Activated CD8-positive, alpha-beta T cell treated with anti-CD3 and anti-CD28 coated beads, Interleukin-2, amount 10 ng/mL, durations not matched to agents 7 days and 5 days (primary cell): ENCODE measurements around the gene MAGEB17. TPM values are rescaled to one million over a fixed set of nuclear protein-coding genes. Genes with fewer than 3 reads are reported as not detected.
"Not testable (repeated sequence)": the region's sequence is repeated elsewhere in the genome, so short reads cannot be mapped to it uniquely, and the experiment has no call there.

Source experiments
- ATAC-seq: fragments of 150-1000 bp; cut with Tn5 transposase; one replicate; pipeline ENCODE4 v1.10.0; 2021; ENCODE audit warnings: moderate library complexity
- CTCF ChIA-PET: fragments of 350-600 bp; sonication (Branson Sonifier 250); formaldehyde crosslinking; loops from one replicate; lab custom pipeline; 2021; ENCODE audit warnings: antibody characterized with exemption; lab: Charles Lee
- POLR2A ChIA-PET: fragments of 350-600 bp; sonication (Branson Sonifier 250); formaldehyde crosslinking; loops from one replicate; lab custom pipeline; 2021; ENCODE audit warnings: antibody characterized with exemption; lab: Charles Lee
- DNase-seq: peaks from one replicate; pipeline ENCODE4 v3.0.0-alpha.2; 2020
- H3K27ac Mint-ChIP-seq: one replicate; pipeline ENCODE4 v1.8.0; 2021; ENCODE audit warnings: mild to moderate bottlenecking, mixed read lengths
- H3K27me3 Mint-ChIP-seq: one replicate; pipeline ENCODE4 v1.8.0; 2021; ENCODE audit warnings: low read depth, mixed read lengths
- H3K36me3 Mint-ChIP-seq: one replicate; pipeline ENCODE4 v1.8.0; 2021; ENCODE audit warnings: low read depth, mixed read lengths
- H3K4me1 Mint-ChIP-seq: one replicate; pipeline ENCODE4 v1.8.0; 2021; ENCODE audit warnings: low read depth, mixed read lengths
- H3K4me3 Mint-ChIP-seq: one replicate; pipeline ENCODE4 v1.8.0; 2021; ENCODE audit warnings: mild to moderate bottlenecking, mixed read lengths
- H3K9me3 Mint-ChIP-seq: one replicate; pipeline ENCODE4 v1.8.0; 2022; ENCODE audit warnings: mixed read lengths; ENCODE audit not compliant: insufficient read depth
- total RNA-seq, 2 experiments: library from RNA; stranded (reverse); gene quantifications; one replicate each; pipeline ENCODE4 v1.2.3, GENCODE V29; 2021

MAGEB17 gene
- total RNA-seq, 2 experiments from 2014 or later = not detected

DNA sequence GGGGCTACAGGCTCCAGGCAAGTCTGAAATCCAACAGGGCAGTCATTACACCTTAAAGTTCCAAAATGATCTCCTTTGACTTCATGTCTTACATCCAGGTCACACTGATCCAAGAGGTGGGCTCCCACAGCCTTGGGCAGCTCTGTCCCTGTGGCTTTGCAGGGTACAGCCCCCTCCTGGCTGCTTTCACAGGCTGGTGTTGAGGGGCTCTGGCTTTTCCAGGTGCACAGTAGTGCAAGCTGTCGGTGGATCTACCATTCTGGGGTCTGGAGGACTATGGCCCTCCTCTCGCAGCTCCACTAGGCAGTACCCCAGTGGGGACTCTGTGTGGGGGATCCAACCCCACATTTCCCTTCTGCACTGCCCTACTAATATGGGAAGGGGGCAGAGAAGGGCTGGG lies 6.1 kb upstream of the MAGEB17 start:
- H3K27me3 Mint-ChIP-seq, H3K9me3 Mint-ChIP-seq, H3K4me3 Mint-ChIP-seq, ATAC-seq, CTCF ChIA-PET, H3K27ac Mint-ChIP-seq, POLR2A ChIA-PET, H3K4me1 Mint-ChIP-seq, H3K36me3 Mint-ChIP-seq, DNase-seq: not testable (repeated sequence)

DNA sequence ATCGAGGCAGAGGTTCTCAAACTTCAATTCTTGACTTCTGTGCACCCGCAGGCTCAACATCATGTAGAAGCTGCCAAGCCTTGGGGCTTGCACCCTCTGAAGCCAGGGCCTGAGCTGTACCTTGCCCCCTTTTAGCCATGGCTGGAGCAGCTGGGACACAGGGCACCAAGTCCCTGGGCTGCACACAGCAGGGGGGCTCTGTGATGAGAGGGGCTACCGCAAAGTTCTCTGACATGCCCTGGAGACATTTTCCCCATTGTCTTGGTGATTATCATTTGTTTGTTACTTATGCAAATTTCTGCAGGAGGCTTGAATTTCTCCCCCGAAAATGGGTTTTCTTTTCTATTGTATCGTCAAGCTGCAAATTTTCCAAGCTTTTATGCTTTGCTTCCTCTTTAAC lies 4.9 kb upstream of the MAGEB17 start:
- Mint-ChIP-seq H3K27ac (no peak overlapping the region), H3K9me3 (no peaks in the 10 kb centered on the region), H3K36me3 (no peaks in the 10 kb centered on the region), H3K27me3 (no peaks in the 10 kb centered on the region), H3K4me3 (no peak overlapping the region), H3K4me1 (no peaks in the 10 kb centered on the region)
- DNase-seq = no peak
- no peak for ATAC-seq
- POLR2A ChIA-PET = no interaction called here
- CTCF ChIA-PET = no interaction called here

DNA sequence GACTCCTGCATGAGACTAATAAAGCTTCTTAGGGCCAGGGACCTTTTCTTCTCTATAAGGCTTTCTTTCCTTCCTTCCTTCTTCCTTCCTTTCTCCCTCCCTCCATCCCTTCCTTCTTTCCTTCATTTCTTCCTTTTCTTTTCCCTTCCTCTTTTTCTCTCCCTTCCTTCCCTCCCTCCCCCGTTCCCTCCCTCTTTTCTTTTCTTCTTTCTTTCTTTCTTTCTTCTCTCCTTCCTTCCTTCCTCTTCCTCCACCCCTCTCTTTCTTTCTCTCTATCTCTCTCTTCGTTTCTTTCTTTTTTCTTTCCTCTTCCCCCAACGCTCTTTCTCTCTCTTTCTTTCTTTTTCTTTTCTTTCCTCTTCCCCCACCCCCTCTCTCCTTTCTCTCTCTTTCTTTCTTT lies 2.5 kb upstream of the MAGEB17 start:
- DNase-seq (no peak), ATAC-seq (no peak)
- Mint-ChIP-seq H3K36me3 (no peaks in the 10 kb centered on the region), H3K4me1 (no peaks in the 10 kb centered on the region), H3K4me3 (no peak overlapping the region), H3K27ac (no peak overlapping the region), H3K9me3 (no peaks in the 10 kb centered on the region), H3K27me3 (no peaks in the 10 kb centered on the region)
- CTCF ChIA-PET = no interaction called here
- POLR2A ChIA-PET = no interaction called here

DNA sequence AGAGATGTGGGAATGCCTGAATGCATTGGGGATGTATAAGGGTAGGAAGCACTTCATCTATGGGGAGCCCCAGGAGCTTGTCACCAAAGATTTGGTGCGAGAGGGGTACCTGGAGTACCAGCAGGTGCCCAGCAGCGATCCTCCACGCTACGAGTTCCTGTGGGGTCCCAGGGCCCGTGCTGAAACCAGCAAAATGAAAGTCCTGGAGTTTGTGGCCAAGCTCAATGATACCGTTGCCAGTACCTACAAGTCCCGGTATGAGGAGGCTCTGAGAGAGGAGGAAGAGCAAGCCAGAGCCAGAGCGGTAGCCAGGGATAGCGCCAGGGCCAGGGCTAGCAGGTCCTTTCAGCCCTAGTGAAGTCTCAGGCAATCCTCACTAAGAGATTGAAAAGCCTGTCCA lies 3.8 kb downstream of the MAGEB17 start:
- ChIA-PET CTCF (no interaction called here), POLR2A (no interaction called here)
- H3K4me1 Mint-ChIP-seq = no peaks in the 10 kb centered on the region
- no peaks in the 10 kb centered on the region for H3K9me3 Mint-ChIP-seq
- no peak overlapping the region for H3K27ac Mint-ChIP-seq
- DNase-seq = no peak
- no peaks in the 10 kb centered on the region for H3K36me3 Mint-ChIP-seq
- ATAC-seq = no peak
- H3K4me3 Mint-ChIP-seq = no peak overlapping the region
- no peaks in the 10 kb centered on the region for H3K27me3 Mint-ChIP-seq

DNA sequence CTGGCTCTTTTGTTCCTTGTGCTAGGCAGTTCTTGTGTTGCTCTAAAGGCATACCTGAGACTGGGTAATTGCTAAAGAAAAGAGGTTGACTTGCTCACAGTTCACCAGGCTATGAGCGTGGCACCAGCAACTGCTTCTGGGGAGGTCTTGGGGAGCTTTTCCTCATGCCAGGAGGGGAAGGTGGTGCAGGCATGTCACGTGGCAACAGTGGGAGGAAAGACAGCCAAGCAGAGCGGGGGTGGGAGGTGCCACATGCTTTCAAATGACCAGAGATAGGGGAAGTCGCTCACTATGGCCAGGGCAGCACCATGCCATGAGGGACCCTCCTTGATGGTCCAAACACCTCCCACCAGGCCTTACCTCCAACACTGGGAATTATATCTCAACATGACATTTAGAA lies 4.7 kb downstream of the MAGEB17 start:
- DNase-seq (no peak), ATAC-seq (no peak)
- H3K9me3 Mint-ChIP-seq = no peaks in the 10 kb centered on the region
- H3K27ac Mint-ChIP-seq = no peak overlapping the region
- no peaks in the 10 kb centered on the region for H3K36me3 Mint-ChIP-seq
- no peaks in the 10 kb centered on the region for H3K4me1 Mint-ChIP-seq
- CTCF ChIA-PET = no interaction called here
- POLR2A ChIA-PET = no interaction called here
- H3K27me3 Mint-ChIP-seq = peaks cover 2% of the 10 kb centered on the region
- no peak overlapping the region for H3K4me3 Mint-ChIP-seq

DNA sequence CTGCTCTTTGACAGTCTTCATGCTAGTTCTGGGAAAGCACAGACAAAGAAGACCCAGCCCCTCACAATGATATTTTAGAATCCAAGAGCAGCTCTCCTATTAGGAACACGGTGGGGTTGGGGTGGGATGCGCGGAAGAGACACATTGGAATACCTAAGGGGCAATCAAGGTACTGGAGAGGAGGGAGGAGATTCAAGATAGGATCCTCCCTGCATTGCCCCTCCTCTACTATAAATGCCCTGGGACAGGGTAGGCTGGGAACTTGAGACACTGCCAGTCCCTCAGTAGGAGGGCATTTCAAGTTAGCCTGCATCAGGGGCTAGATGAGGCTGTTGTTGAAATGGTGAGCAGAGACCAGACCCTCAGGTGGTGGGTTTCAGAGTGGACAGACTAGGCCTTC lies 5.1 kb downstream of the MAGEB17 start:
- ATAC-seq = no peak
- H3K27ac Mint-ChIP-seq = no peak overlapping the region
- H3K4me3 Mint-ChIP-seq = no peak overlapping the region
- H3K36me3 Mint-ChIP-seq = no peaks in the 10 kb centered on the region
- ChIA-PET CTCF (no interaction called here), POLR2A (no interaction called here)
- DNase-seq = no peak
- H3K27me3 Mint-ChIP-seq = peaks cover 2% of the 10 kb centered on the region
- no peaks in the 10 kb centered on the region for H3K9me3 Mint-ChIP-seq
- H3K4me1 Mint-ChIP-seq = no peaks in the 10 kb centered on the region

DNA sequence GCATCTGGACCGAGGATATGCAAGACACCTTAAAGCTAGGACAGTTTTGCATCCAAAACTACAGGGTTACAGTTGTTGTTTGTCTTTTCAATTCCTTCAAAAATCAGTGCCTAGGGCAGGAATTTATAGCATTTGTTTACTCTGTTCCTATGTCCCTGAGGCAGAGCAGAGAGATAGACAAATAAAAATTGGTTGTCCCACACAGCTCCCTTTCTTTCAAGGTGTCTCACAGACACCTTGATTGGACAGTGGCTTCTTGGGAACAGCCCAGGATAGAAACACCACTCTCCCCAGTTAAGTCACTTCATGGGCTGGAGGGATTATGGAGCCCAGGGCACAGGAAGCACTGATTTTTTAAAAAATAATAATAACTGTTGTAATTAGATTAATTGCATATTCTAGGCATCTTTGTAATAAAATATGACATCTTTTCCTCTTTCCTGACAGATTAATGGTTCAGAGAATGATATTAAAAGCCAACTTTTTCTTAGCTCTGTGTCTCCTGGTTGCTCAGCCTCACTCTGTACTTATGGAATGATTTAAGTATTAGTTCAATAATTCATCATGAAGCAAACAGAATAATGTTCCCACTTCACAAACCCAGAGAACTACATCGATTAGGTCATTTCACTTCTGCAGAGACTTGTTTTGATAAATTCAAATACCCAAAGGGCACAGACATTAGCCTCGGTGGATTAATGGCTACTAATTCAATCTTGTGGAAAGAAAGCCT lies 8.2 kb downstream of the MAGEB17 start:
- POLR2A ChIA-PET = no interaction called here
- no peak for ATAC-seq
- CTCF ChIA-PET = no interaction called here
- H3K9me3 Mint-ChIP-seq = no peaks in the 10 kb centered on the region
- peaks cover 2% of the 10 kb centered on the region for H3K27me3 Mint-ChIP-seq
- no peak for DNase-seq
- no peaks in the 10 kb centered on the region for H3K4me1 Mint-ChIP-seq
- no peak overlapping the region for H3K4me3 Mint-ChIP-seq
- H3K36me3 Mint-ChIP-seq = no peaks in the 10 kb centered on the region
- H3K27ac Mint-ChIP-seq = no peak overlapping the region

DNA sequence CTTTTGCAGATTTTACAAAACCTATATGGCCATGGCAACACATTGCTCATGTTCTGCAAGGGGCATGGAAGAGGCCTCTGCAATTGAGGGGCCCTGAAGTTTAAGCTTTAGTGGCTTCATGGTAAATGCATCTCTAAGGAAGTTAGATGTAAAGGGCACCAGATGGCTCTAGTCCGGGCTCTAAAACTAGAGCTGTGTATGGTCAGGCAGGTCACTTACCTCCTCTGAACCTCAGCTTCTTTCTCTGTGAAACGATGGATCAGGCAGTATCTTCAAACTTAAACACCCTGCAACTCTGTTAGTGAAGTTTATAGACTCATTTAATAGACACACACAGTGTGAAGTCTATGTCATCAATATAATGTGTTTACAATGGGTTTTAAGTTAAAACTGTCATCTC lies 10.0 kb downstream of the MAGEB17 start:
- Mint-ChIP-seq H3K27me3 (peaks cover 2% of the 10 kb centered on the region), H3K4me1 (no peaks in the 10 kb centered on the region), H3K9me3 (no peaks in the 10 kb centered on the region), H3K27ac (no peak overlapping the region), H3K4me3 (no peak overlapping the region), H3K36me3 (no peaks in the 10 kb centered on the region)
- POLR2A ChIA-PET = no interaction called here
- DNase-seq = no peak
- ATAC-seq = no peak
- CTCF ChIA-PET = no interaction called here

DNA sequence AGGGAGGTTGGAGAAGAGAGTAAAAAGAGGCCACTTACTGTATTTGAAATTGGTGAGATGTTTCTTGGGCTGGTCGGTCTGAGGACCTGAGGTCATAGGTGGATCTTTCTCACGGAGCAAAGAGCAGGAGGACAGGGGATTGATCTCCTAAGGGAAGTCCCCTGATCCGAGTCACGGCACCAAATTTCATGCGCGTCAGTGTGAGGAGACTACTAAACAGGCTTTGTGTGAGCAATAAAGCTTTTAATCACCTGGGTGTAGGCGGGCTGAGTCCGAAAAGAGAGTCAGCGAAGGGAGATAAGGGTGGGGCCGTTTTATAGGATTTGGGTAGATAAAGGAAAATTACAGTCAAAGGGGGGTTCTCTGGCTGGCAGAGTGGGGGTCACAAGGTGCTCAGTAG lies 16.6 kb downstream of the MAGEB17 start:
- DNase-seq, H3K4me3 Mint-ChIP-seq, H3K36me3 Mint-ChIP-seq, H3K27ac Mint-ChIP-seq, H3K4me1 Mint-ChIP-seq, H3K27me3 Mint-ChIP-seq, POLR2A ChIA-PET, CTCF ChIA-PET, ATAC-seq, H3K9me3 Mint-ChIP-seq: not testable (repeated sequence)

DNA sequence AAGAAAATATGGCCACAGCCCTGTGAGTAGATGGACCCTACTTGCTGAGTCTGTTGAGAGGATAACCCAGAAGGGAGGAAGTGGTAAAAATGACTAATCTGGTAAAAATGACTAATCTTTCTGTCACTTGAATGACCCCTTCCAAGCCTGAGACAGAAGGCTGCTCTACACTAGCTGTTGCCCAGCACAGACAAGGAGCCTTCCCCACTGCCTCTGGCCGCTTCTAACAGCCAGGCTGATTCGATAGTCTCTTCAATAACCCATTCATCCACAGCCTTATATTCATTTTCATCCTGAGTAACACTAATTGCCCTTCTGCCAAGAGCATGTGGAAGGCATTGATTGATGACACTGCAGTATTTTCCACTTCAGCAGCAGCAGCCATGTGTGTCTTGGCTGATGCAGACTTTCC lies 18.4 kb downstream of the MAGEB17 start:
- no peak for DNase-seq
- POLR2A ChIA-PET = no interaction called here
- H3K27ac Mint-ChIP-seq = no peak overlapping the region
- H3K4me1 Mint-ChIP-seq = peaks cover 9% of the 10 kb centered on the region
- H3K9me3 Mint-ChIP-seq = no peaks in the 10 kb centered on the region
- no peaks in the 10 kb centered on the region for H3K36me3 Mint-ChIP-seq
- CTCF ChIA-PET = no interaction called here
- peak; percentile 36 for ATAC-seq
- no peaks in the 10 kb centered on the region for H3K27me3 Mint-ChIP-seq
- no peak overlapping the region for H3K4me3 Mint-ChIP-seq

DNA sequence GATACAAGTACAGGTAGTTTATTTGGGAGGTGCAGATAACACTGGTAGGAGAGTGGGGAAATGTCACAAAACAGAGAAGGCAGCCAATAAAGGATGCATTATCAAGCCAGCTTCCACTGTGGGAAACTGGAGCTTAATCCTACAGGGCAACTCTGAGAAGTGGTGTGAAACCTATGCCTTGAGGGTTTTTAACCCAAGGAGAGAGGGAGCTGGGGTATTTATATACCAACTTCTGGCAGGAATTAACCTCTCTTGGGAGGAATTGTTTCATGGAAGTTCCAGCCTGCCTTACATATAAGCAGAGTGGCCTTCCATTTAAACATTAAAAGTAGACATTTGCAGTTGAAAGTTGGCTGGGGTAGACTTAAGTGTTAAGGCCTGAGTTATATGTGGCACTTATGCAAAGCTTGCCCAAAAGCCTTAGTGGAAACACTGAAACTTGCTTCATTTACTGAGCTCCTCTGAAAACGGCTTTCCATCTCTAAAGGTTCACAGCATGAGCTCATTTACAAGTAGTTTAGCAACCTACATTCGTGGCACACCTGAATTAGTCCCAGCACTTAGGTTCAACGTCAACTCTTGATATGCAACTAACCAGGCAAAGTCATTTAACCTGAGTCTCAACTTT lies 19.2 kb downstream of the MAGEB17 start:
- peaks cover 9% of the 10 kb centered on the region for H3K4me1 Mint-ChIP-seq
- H3K27ac Mint-ChIP-seq = no peak overlapping the region
- no peak overlapping the region for H3K4me3 Mint-ChIP-seq
- no peaks in the 10 kb centered on the region for H3K27me3 Mint-ChIP-seq
- H3K9me3 Mint-ChIP-seq = no peaks in the 10 kb centered on the region
- DNase-seq (no peak), ATAC-seq (no peak)
- ChIA-PET CTCF (no interaction called here), POLR2A (no interaction called here)
- H3K36me3 Mint-ChIP-seq = no peaks in the 10 kb centered on the region

DNA sequence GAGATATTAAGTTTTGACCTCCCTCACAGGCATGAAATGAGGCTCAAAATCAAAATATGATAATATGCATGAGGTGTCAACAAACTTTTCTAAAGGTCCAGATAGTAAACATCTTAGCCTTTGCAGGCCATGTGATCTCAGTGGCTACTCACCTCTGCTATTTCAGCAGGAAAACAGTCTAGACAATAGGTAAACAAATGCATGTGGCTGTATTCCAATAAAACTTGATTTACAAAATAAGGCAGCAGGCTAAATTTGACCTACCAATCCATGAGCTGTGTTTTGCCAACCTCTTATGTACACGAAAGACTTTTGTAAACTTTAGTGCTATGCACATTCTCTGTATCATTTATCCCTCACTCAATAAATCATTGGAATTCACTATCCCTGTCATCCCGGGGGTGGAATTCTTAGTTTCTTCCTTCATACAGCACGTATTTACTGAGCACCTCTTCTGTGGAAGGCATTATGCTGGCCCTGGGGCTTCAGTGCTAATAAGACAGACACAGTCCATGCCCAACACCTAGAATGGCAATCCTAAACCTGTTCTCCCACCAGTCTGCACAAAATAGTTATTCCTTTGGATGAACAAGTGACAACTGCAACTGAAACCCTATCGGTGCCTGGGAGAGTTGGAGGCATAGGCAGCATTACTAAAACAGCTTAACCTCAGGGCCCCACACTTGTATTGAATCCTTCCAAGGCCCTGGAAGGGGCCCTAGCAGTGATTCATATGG lies 19.9 kb downstream of the MAGEB17 start:
- ChIA-PET POLR2A (no interaction called here), CTCF (no interaction called here)
- no peak overlapping the region for H3K27ac Mint-ChIP-seq
- no peaks in the 10 kb centered on the region for H3K36me3 Mint-ChIP-seq
- H3K4me1 Mint-ChIP-seq = peaks cover 9% of the 10 kb centered on the region
- ATAC-seq (no peak), DNase-seq (no peak)
- no peaks in the 10 kb centered on the region for H3K27me3 Mint-ChIP-seq
- no peak overlapping the region for H3K4me3 Mint-ChIP-seq
- H3K9me3 Mint-ChIP-seq = no peaks in the 10 kb centered on the region
